AG10803 (cell line): ENCODE results near the gene FAM117A.

Experiments
- DNase-seq: peaks from one replicate; pipeline ENCODE4 v3.0.0; 2010; ENCODE audit warnings: low read depth
- H3K4me3 ChIP-seq: 2 replicates; pipeline ENCODE4 v1.5.1; 2011; ENCODE audit warnings: mild to moderate bottlenecking, low read length, control low read depth
- CTCF ChIP-seq: conservative IDR thresholded peaks from 2 replicates; pipeline ENCODE4 v1.5.1; 2011; ENCODE audit warnings: mild to moderate bottlenecking, low read length, control low read depth, inconsistent platforms

Gene FAM117A

GRCh38 chr17:49755663-49756283 is 8.2 kb downstream of the FAM117A start:
- no peak overlapping the region for H3K4me3 ChIP-seq
- TF ChIP-seq CTCF: no peak
- DNase-seq: no peak

GRCh38 chr17:49753959-49754391 is 10.0 kb downstream of the FAM117A start:
- TF ChIP-seq CTCF: no peak
- peak; percentile 60 for DNase-seq
- no peak overlapping the region for H3K4me3 ChIP-seq

- no peak for DNase-seq
- TF ChIP-seq CTCF: no peak
- no peak overlapping the region for H3K4me3 ChIP-seq
Measured at GRCh38 chr17:49752508-49752907, 11.4 kb downstream of the FAM117A start.

- no peak overlapping the region for H3K4me3 ChIP-seq
- TF ChIP-seq CTCF: no peak
- DNase-seq: no peak
Measured at GRCh38 chr17:49749730-49750129, 14.2 kb downstream of the FAM117A start.

- DNase-seq: no peak
- TF ChIP-seq CTCF: no peak
- no peak overlapping the region for H3K4me3 ChIP-seq
Measured at GRCh38 chr17:49748791-49749190, 15.1 kb downstream of the FAM117A start.

GRCh38 chr17:49748223-49748622 is 15.7 kb downstream of the FAM117A start:
- no peak for DNase-seq
- no peak for TF ChIP-seq CTCF
- H3K4me3 ChIP-seq: no peak overlapping the region

GRCh38 chr17:49747632-49748031 is 16.3 kb downstream of the FAM117A start:
- no peak for DNase-seq
- no peak overlapping the region for H3K4me3 ChIP-seq
- TF ChIP-seq CTCF: no peak
